T-helper 2 cell treated with Interferon-gamma antibody and Interleukin-4, amounts not matched to agents 100 ng/mL and 5 ng/mL, for 36 hours (primary cell): ENCODE data around the gene GRM7. TPM values are rescaled to one million over a fixed set of nuclear protein-coding genes. Genes with fewer than 3 reads are reported as not detected.

ENCODE experiments used
- intact Hi-C: fragments of 100-400 bp; cut with micrococcal nuclease; formaldehyde crosslinking; loops from one replicate; pipeline ENCODE4 v1.15.1; 2023
- total RNA-seq: library from RNA; stranded (reverse); gene quantifications from 2 replicates; pipeline ENCODE4 v1.2.3, GENCODE V29; 2022

The GRM7 gene
- total RNA-seq, 1 donor from 2014 or later = not detected

- intact Hi-C loops = no loop called here
These were observed 283.9 kb downstream of the GRM7 start for GRCh38 chr3:7144697-7145308.

DNA sequence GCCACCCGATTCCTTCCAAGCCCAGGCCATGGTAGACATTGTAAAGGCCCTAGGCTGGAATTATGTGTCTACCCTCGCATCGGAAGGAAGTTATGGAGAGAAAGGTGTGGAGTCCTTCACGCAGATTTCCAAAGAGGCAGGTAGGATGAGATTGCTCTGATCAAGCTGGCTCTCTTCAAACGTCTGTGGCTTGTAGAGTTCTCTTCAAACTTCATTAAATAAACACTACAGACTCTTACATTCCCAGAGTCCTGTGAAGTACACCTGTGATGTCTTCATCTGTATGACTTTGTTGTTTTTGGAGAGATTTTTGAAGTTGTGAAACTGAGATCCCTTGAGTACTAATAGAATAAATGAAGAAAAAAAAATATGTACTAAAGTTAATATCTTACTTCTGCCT lies 285.6 kb downstream of the GRM7 start:
- intact Hi-C loops = no loop called here

DNA sequence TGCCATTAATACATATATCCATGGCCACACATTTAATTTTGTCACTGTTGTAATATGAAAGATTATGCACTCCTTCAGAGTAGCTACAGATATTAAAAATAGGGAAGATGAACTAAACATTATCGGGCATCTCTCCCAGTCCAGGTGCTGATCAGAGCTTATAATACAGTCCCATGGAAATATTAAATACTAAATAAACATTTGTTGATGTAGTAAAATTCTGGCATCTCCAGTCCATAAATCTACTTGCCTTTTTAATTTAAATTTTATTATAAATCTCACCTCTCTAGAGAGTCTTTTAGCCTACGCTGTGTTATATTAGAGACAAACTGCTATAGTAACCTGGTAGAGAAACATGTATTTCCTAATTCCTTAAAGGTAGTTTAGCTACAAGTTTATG lies 297.6 kb downstream of the GRM7 start:
- intact Hi-C loops = no loop called here

GRCh38 chr3:7160689-7161088 lies 299.8 kb downstream of the GRM7 start:
- intact Hi-C loops = no loop called here

GRCh38 chr3:7166460-7166859 lies 305.5 kb downstream of the GRM7 start:
- intact Hi-C loops = no loop called here

- intact Hi-C loops = no loop called here
These were observed 310.6 kb downstream of the GRM7 start for GRCh38 chr3:7171493-7171892.

DNA sequence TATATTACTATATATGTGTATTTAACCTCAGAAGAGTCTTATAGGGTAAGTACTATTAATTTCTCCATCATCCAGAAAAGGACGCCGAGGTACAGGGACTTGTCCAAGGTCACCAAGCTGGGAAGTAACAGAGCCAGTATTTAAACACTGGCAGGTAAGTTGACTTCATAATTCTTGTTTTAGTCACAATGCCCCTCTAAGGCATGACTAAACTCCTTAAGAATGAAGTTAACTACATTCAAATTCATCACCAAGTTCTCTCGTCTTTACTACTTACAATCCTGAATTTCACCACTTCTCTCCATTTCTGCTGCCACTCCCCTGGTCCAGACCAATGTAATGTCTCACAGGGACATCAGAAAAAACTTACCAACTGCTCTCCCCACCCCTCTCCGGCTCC lies 312.1 kb downstream of the GRM7 start:
- intact Hi-C loops = no loop called here

GRCh38 chr3:7188551-7188950 lies 327.6 kb downstream of the GRM7 start:
- intact Hi-C loops = no loop called here

DNA sequence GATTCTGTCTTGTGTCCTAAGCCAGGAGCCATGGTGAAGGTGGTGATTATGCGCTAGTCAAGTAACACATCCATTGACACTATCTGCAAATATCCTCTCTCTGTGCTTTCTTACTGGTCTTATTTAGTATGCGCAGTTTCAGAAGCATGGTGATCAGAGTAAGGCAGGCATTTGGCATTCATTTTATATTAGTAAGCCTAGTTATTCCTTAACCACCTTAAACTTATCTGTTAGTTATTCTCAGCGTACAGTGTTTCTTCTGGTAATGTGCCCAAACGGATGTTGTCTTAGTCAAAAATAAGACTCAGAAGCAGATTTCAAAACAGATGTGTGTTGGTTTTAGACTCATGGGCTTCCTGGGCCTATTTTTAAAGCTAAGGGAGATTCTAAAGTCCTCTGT lies 329.2 kb downstream of the GRM7 start:
- intact Hi-C loops = no loop called here

- intact Hi-C loops = no loop called here
These were observed 332.4 kb downstream of the GRM7 start for GRCh38 chr3:7193269-7193668.

DNA sequence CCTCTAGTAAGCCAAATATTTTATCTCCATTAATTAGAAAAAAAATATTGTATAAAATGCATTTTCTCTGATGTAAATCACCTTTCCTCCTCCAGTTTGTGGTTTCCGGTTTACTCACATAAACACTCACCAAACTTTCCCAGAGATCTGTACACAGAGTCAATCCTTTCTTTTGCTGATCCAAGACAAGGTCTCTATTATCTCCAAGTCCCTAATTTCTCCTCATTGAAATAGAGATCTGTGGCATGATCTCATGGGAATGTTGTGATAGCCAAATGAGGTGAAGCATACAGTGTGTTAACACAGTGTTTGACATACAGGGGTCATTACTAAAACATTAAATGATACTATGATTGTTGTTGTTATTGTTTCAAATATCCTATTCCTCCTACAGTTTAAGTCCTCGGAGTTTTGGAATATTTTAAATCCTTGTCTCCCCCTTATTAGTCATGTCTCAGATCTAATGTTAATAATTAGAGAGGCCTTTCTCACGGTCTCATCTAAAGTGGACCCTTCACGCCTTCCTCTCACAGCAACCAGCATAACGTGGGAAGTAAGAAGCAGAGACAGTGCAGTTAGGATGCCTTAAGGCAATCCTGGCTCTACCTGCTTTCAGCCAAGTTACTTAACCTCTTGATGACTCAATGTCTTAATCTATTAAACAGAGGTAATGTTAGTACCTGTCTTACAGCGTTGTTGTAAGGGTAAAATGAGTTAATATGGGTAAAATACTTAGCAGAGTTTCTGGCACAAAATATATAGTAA lies 333.3 kb downstream of the GRM7 start:
- intact Hi-C loops = no loop called here

- intact Hi-C loops = no loop called here
These were observed 335.0 kb downstream of the GRM7 start for GRCh38 chr3:7195934-7196333.

GRCh38 chr3:7201784-7202183 lies 340.9 kb downstream of the GRM7 start:
- intact Hi-C loops = no loop called here

DNA sequence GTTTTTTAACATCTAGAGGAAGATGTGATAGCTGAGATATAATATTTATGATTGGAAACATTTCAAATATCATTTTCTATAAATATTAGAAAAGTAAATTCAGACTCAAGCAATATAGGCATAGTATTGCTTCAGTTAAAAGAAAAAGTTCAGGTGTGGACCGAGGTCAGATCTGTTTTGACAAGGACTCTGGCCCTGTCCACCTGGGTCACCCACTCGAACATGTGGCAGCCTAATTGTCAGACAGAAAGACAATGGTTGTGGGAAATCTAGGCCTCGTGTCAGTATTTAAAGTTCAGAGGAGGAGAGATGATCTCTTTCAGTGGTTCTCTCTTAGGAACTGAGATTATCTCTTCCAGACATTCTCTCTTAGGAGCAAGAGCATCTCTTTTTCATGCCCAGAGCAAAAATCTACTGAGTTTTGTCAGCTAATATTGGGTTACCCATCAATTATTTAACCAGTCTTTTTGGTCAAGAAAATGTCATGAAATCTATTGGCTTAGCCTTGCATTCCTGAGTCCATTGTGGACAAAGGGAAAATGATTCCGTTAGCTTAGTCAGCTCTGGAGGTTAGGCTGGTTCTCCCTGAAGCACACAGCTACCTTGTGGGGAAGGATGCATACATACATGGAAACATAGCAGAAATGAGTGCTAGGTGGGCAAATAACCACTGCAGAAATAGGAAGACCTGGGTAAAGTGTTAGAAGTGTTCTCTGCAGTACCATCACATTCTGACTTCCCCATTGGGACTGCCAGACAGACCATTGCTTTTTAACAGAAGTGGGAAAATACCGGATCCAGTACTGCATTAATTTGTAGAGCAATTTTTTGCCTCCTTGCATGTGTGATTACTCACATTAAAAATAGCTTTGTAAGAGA lies 343.3 kb downstream of the GRM7 start:
- intact Hi-C loops = no loop called here

GRCh38 chr3:7204848-7205156 lies 343.9 kb downstream of the GRM7 start:
- intact Hi-C loops = no loop called here

DNA sequence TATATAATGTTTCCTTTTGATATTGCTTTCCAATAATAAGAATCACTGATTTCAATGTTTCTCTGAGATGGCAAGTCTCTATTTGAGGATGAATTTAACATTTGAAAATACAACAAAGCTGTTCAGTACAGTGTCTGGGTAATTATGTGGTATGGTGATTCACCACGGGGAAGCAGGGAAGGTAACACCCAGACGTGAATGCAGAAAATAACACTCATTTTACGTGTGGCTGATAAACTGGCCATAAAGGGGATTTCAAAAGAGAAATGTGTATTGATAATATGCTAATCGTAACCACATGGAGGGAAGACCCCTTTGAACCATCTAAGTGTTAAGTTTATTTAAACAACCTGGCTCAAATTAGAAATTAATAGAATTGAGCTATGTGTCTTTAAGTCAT lies 344.6 kb downstream of the GRM7 start:
- intact Hi-C loops = no loop called here

DNA sequence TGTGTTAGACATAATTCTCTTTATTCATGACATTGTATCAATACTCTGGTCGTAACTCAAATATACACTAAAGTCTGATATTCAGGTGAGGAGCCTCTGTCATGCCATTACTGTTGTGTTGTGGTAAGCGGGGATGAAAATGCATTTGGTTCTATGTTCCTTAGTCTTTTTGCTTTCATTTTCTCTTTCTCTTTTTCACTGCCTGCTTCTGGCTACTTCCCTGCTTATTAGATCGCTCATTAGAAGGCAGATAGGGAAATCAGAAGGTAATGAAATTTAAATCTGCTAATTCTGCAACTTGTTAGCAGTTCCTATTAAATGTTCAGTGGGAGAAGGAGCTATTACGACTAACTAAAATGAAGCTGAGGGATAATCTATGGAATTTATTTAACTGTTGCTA lies 345.0 kb downstream of the GRM7 start:
- intact Hi-C loops = no loop called here

DNA sequence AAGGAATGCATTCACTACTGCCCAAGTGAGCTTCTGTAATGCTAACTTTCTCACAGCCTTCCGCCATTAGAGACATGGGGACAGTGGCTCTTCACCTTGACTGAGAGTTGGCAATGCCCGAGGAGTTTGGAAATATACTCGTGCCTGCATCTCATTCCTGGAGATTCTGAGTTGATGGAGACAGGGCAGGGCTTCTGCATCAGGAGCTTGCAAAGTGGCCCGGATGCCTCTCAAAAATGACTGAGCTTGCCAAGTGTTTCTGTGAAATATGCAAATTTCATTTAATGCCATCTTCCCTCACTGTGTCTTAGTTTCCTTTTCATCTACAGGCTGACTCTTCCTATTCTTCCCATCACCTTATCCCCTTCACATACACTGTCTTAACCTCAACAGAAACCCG lies 346.2 kb downstream of the GRM7 start:
- intact Hi-C loops = no loop called here

- intact Hi-C loops = no loop called here
These were observed 347.0 kb downstream of the GRM7 start for GRCh38 chr3:7207928-7208327.

- intact Hi-C loops = no loop called here
These were observed 348.2 kb downstream of the GRM7 start for GRCh38 chr3:7209098-7209497.

- intact Hi-C loops = no loop called here
These were observed 350.8 kb downstream of the GRM7 start for GRCh38 chr3:7211740-7212139.

DNA sequence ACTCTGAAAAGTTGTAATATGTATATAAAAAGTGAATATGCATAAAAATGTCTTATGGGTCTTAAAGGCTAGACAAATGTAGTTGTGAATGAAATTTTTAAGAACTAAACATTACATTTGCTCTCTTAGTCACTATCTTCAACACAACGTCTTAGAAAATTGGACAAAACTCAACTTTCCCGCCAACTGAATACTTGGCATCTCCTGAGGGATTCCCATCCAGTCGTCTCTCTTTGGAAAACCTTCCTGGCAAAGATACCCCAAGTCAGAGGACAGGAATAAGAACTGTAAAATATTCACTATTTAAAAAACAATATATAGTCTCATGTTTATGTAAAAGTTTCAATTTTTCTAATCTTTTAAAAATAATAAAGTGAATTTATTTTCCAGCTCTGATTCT lies 354.8 kb downstream of the GRM7 start:
- intact Hi-C loops = no loop called here
